K562 (cell line): ENCODE results near the gene HOXB6. TPM values are rescaled to one million over a fixed set of nuclear protein-coding genes. Genes with fewer than 3 reads are reported as not detected.

Source experiments
- ATAC-seq: fragments of 200-7000 bp; cut with Tn5 transposase; 3 replicates; pipeline ENCODE4 v1.9.1; 2020; ENCODE audit warnings: moderate library complexity
- BruUV-seq: library from RNA; stranded (reverse); fragments of 400-500 nt; replicated peaks from 2 replicates; lab custom pipeline; 2021; lab: Mats Ljungman, UMichigan
- CTCF ChIA-PET: fragments of 300-600 bp; formaldehyde crosslinking; extraction: SDS; loops from one replicate; lab custom pipeline; 2021; ENCODE audit warnings: low intra/inter-chr PET ratio; lab: Yijun Ruan, JAX
- POLR2A ChIA-PET: fragments of 300-600, 350-650 bp; sonication (Branson Sonifier 250); formaldehyde crosslinking; extraction: SDS; loops from one replicate; lab custom pipeline; 2021; ENCODE audit warnings: antibody characterized with exemption, inconsistent platforms; lab: Yijun Ruan, JAX
- DNase-seq, 4 experiments: peaks; one replicate each; pipeline versions ENCODE4 v3.0.0 to v3.0.0-alpha.2; 2011 to 2018; ENCODE audit warnings: low spot score in 3 of 4, mixed read lengths in 3 of 4; ENCODE audit errors: extremely low read depth in 1 of 4
- FAIRE-seq: peaks from 2 replicates; lab custom pipeline; 2011; peaks lifted over from hg19 to GRCh38; lab: Jason Lieb, UNC
- H2AFZ ChIP-seq: 2 replicates; pipeline ENCODE4 v1.6.0; 2011; ENCODE audit warnings: low read depth, low read length, control low read depth, inconsistent platforms
- H3K27ac ChIP-seq: fragments of 200-600 bp; 3 replicates; pipeline ENCODE4 v1.8.0; 2011; ENCODE audit warnings: low read depth, mild to moderate bottlenecking, control low read depth, inconsistent platforms, low read length, moderate library complexity, mixed read lengths; ENCODE audit errors: extremely low read depth
- H3K27me3 ChIP-seq, 2 experiments: fragments of 300-600 bp in 1 of 2; 2 replicates in 1 of 2; 3 replicates in 1 of 2; pipeline versions ENCODE4 v1.6.0 to v1.8.0; 2011; ENCODE audit warnings: inconsistent platforms in 2 of 2, low read length in 2 of 2, mild to moderate bottlenecking in 1 of 2, mixed read lengths in 1 of 2, moderate library complexity in 1 of 2; ENCODE audit not compliant: control insufficient read depth in 2 of 2, insufficient read depth in 2 of 2
- H3K36me3 ChIP-seq: fragments of 300-600 bp; 3 replicates; pipeline ENCODE4 v1.8.0; 2011; ENCODE audit warnings: mild to moderate bottlenecking, low read length, inconsistent platforms; ENCODE audit not compliant: control insufficient read depth, insufficient read depth
- H3K4me1 ChIP-seq, 2 experiments: fragments of 200-600 bp in 1 of 2; replicated peaks in 1 of 2; 2 replicates in 1 of 2; 3 replicates in 1 of 2; pipeline versions ENCODE4 v1.5.1 to v1.8.0; 2011; ENCODE audit warnings: inconsistent platforms in 2 of 2, low read length in 2 of 2, mild to moderate bottlenecking in 1 of 2, mixed read lengths in 1 of 2, moderate library complexity in 1 of 2; ENCODE audit not compliant: control insufficient read depth in 2 of 2, insufficient read depth in 2 of 2
- H3K4me2 ChIP-seq: 2 replicates; pipeline ENCODE4 v1.6.1; 2011; ENCODE audit warnings: low read length, control low read depth, inconsistent platforms, mixed read lengths; ENCODE audit not compliant: insufficient read depth
- H3K4me3 ChIP-seq: fragments of 200-600 bp; sonication (generic), shearing (Covaris generic); 2 replicates; pipeline ENCODE4 v1.5.1; 2016; ENCODE audit warnings: control low read depth, inconsistent platforms
- H3K79me2 ChIP-seq: fragments of 200-600 bp; 3 replicates; pipeline ENCODE4 v1.8.0; 2011; ENCODE audit warnings: low read length, inconsistent platforms; ENCODE audit not compliant: control insufficient read depth, insufficient read depth
- H3K9ac ChIP-seq, 2 experiments: 2 replicates each; pipeline versions ENCODE4 v1.6.0 to v1.6.1; 2011; ENCODE audit warnings: low read depth in 2 of 2, low read length in 2 of 2, control low read depth in 1 of 2, inconsistent platforms in 1 of 2, mild to moderate bottlenecking in 1 of 2, mixed read lengths in 1 of 2; ENCODE audit not compliant: insufficient read depth in 1 of 2
- H3K9me1 ChIP-seq: one replicate; pipeline ENCODE4 v1.6.0; 2011; ENCODE audit warnings: inconsistent platforms, mild to moderate bottlenecking, low read length, moderate library complexity; ENCODE audit not compliant: control insufficient read depth, insufficient read depth
- H3K9me3 ChIP-seq: replicated peaks from 2 replicates; pipeline ENCODE4 v1.5.1; 2011; ENCODE audit warnings: low read depth, low read length, inconsistent platforms; ENCODE audit not compliant: control insufficient read depth, insufficient read depth
- H4K20me1 ChIP-seq: replicated peaks from 2 replicates; pipeline ENCODE4 v1.6.1; 2011; ENCODE audit warnings: low read length, inconsistent platforms, mixed read lengths; ENCODE audit not compliant: control insufficient read depth, insufficient read depth
- CCNT2 ChIP-seq: IDR thresholded peaks from 2 replicates; pipeline ENCODE4 v1.6.1; 2011; ENCODE audit warnings: borderline replicate concordance, low read depth, mild to moderate bottlenecking, moderate library complexity, mixed read lengths, low read length; ENCODE audit not compliant: insufficient read length; ENCODE audit errors: extremely low read depth
- GATA2 ChIP-seq: sonication (generic); formaldehyde crosslinking; IDR thresholded peaks from 2 replicates; pipeline ENCODE4 v1.4.0; 2020; ENCODE audit warnings: mild to moderate bottlenecking, missing genetic modification reagents
- HDAC8 ChIP-seq: fragments of 450-650 bp; IDR thresholded peaks from 2 replicates; pipeline ENCODE4 v1.6.1; 2016; ENCODE audit warnings: mild to moderate bottlenecking, missing genetic modification characterization, moderate library complexity, missing compliant biosample characterization
- KDM4B ChIP-seq, 2 experiments: fragments of 450-650 bp in 1 of 2; sonication (generic) in 1 of 2; IDR thresholded peaks; 2 replicates each; pipeline ENCODE4 v1.6.1; 2016 to 2017; ENCODE audit warnings: borderline replicate concordance in 2 of 2, antibody characterized with exemption in 1 of 2, low read depth in 1 of 2, mild to moderate bottlenecking in 1 of 2
- NBN ChIP-seq: fragments of 450-650 bp; IDR thresholded peaks from 2 replicates; pipeline ENCODE4 v1.6.1; 2016; ENCODE audit warnings: low read depth, mild to moderate bottlenecking
- NFRKB ChIP-seq: fragments of 450-650 bp; IDR thresholded peaks from 2 replicates; pipeline ENCODE4 v1.6.1; 2016; ENCODE audit warnings: low read depth
- NR2C1 ChIP-seq, 2 experiments: fragments of 450-650 bp; IDR thresholded peaks; 2 replicates each; pipeline ENCODE4 v1.6.1; 2017; ENCODE audit warnings: mild to moderate bottlenecking in 2 of 2, antibody characterized with exemption in 1 of 2, inconsistent platforms in 1 of 2, missing compliant biosample characterization in 1 of 2, missing genetic modification characterization in 1 of 2
- RBBP5 ChIP-seq: fragments of 200-600 bp; sonication (generic); IDR thresholded peaks from 2 replicates; pipeline ENCODE4 v1.6.1; 2012; ENCODE audit warnings: borderline replicate concordance, mild to moderate bottlenecking, low read length, control low read depth, inconsistent platforms; ENCODE audit not compliant: insufficient read depth, poor library complexity, severe bottlenecking
- SIN3B ChIP-seq: fragments of 450-650 bp; IDR thresholded peaks from 2 replicates; pipeline ENCODE4 v1.6.1; 2017; ENCODE audit warnings: low read depth, mild to moderate bottlenecking, moderate library complexity
- SMAD4 ChIP-seq: fragments of 250-450 bp; sonication (Bioruptor Pico); conservative IDR thresholded peaks from 2 replicates; pipeline ENCODE4 v1.8.0; 2021; ENCODE audit warnings: inconsistent platforms, mild to moderate bottlenecking, moderate library complexity
- TGIF2 ChIP-seq: sonication (generic); formaldehyde crosslinking; IDR thresholded peaks from 2 replicates; pipeline ENCODE4 v1.8.1; 2022; ENCODE audit warnings: mild to moderate bottlenecking, missing genetic modification reagents, moderate library complexity
- ZC3H4 ChIP-seq: sonication (generic); formaldehyde crosslinking; IDR thresholded peaks from 2 replicates; pipeline ENCODE4 v1.9.0; 2021; ENCODE audit warnings: missing genetic modification reagents, borderline replicate concordance
- ZNF124 ChIP-seq: sonication (generic); formaldehyde crosslinking; IDR thresholded peaks from 2 replicates; pipeline ENCODE4 v1.8.1; 2022; ENCODE audit warnings: missing genetic modification reagents
- ZNF224 ChIP-seq: sonication (generic); formaldehyde crosslinking; IDR thresholded peaks from 2 replicates; pipeline ENCODE4 v1.8.0; 2022; ENCODE audit warnings: mild to moderate bottlenecking, missing genetic modification reagents
- ZNF384 ChIP-seq: IDR thresholded peaks from 2 replicates; pipeline ENCODE4 v1.6.1; 2012; ENCODE audit warnings: low read depth, low read length, improper control_type of control experiment
- ZNF75A ChIP-seq: fragments of 450-650 bp; formaldehyde crosslinking; IDR thresholded peaks from 2 replicates; pipeline ENCODE4 v1.4.0; 2020; ENCODE audit warnings: mild to moderate bottlenecking
- WGBS: fragments of 100-300 bp; shearing (Covaris generic); methylation state at CpG from one replicate; pipeline ENCODE4 v1.1.6; 2016; ENCODE audit warnings: low coverage, mixed read lengths; ENCODE audit not compliant: insufficient coverage; ENCODE audit errors: missing lambda C conversion rate; 5-methylcytosine and 5-hydroxymethylcytosine counted together
- in situ Hi-C: fragments of 300-500 bp; cut with MboI; formaldehyde crosslinking; loops from 4 replicates; pipeline ENCODE4 v1.15.0; 2018; ENCODE audit warnings: inconsistent platforms, mixed read lengths
- intact Hi-C: fragments of 100-400 bp; cut with micrococcal nuclease; formaldehyde crosslinking; loops from 2 replicates; pipeline ENCODE4 v1.14.2; 2022
- polyA plus RNA-seq, 8 experiments: library from polyadenylated mRNA; depleted of rRNA in 4 of 8; stranded (reverse) in 5 of 8; unstranded in 3 of 8; fragments of >200 nt; fragmentation: Nextera tagmentation in 2 of 8; fragmentation: Illumina TruSeq in 1 of 8; extraction: Ambion mirVana in 2 of 8; extraction: Trizol in 1 of 8; gene quantifications; 2 replicates each; pipeline versions ENCODE4 v1.2.1 to v1.2.3, GENCODE V29; 2011 to 2014; ENCODE audit warnings: inconsistent platforms in 1 of 8, missing spikeins in 1 of 8
- total RNA-seq, 7 experiments: library from RNA; depleted of rRNA in 6 of 7; stranded (reverse); fragments of >200 nt in 6 of 7; fragmentation: Illumina TruSeq in 2 of 7; extraction: Trizol in 2 of 7; gene quantifications; 2 replicates each; pipeline versions ENCODE4 v1.2.1 to v1.2.3, GENCODE V29; 2011 to 2021; ENCODE audit warnings: low replicate concordance in 1 of 7
- TF ChIP-seq, protein P1 (sequence below): IDR thresholded peaks from 2 replicates; pipeline ENCODE4 v1.6.1; 2012; ENCODE audit warnings: low read depth, low read length, improper control_type of control experiment, borderline replicate concordance
- TF ChIP-seq, protein P2 (sequence below): fragments of 250-450 bp; sonication (Bioruptor Pico); IDR thresholded peaks from 2 replicates; pipeline ENCODE4 v1.5.1; 2021; ENCODE audit warnings: mild to moderate bottlenecking

The HOXB6 gene
- total and polyA plus RNA-seq, 9 of the 15 experiments (the other 6 are each of a cell fraction or from before 2014, with no cell fraction given) = 1.2 to 14.8 (median 4.9) TPM

DNA sequence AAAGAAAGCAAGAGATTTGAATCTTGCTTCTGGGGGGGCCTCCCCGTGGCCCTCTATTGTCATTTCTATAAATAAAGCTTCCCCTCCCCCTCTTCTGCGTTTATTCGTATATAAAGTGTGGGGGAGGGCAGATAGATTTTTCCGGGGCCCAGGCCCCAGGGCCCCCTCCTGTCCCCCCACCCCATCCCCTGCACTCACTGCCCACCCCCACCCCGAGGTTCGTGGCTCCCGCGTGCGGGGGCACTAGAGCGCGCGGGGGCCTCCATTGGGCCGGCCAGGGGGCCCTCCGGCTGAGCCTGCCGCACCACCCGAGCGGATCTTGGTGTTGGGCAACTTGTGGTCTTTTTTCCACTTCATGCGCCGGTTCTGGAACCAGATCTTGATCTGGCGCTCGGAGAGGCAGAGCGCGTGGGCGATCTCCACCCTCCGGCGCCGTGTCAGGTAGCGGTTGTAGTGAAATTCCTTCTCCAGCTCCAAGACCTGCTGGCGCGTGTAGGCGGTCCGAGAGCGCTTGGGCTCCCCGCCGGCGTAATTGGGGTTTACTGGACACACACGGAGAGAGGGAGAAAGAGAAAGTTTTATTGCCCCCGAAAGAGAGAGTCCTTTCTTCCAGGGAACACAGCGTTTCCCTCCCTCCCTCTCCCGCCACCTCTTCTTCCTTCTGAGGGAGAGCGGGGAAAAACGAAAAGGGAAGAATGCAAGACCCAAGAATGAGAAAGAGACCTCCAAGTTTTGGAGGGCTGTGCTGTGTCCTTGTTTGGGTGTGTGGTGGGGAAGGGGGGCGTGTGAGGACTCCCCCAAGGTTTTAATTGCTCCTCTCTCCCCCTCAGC lies 28.1 kb downstream of the HOXB6 start:
- peak overlapping the region; percentile 93 for H3K4me2 ChIP-seq
- POLR2A ChIA-PET = interaction anchor here (0.9 to 1.2 kb wide), 4 partner anchors 13 to 163 kb away, joined by 3 read pairs; no protein-coding TSS in a partner anchor
- H3K27me3 ChIP-seq = no peaks in the 10 kb centered on the region
- peak; percentile 21 for ATAC-seq
- peak; percentile 63 to 82 (median 74) for DNase-seq
- in situ Hi-C loops (no loop called here), intact Hi-C loops (no loop called here)
- BruUV-seq = no TSS peak
- peaks cover 98% of the 10 kb centered on the region for H3K79me2 ChIP-seq
- WGBS = 2% methylated on average over 28 of the region's 43 CpGs
- H3K9ac ChIP-seq = peak overlapping the region; percentile 95 to 97
- H3K9me3 ChIP-seq = no peaks in the 10 kb centered on the region
- H3K4me3 ChIP-seq = peak overlapping the region; percentile 71
- peaks cover 46% of the 10 kb centered on the region for H3K36me3 ChIP-seq
- no peaks in the 10 kb centered on the region for H4K20me1 ChIP-seq
- FAIRE-seq = peak; percentile 57
- peak overlapping the region; percentile 27; the same call in 1 of the 2 replicates for H2AFZ ChIP-seq
- CTCF ChIA-PET = no interaction called here
- peak overlapping the region; percentile 95 for H3K27ac ChIP-seq
- peaks cover 36 to 57% of the 10 kb centered on the region in 2 experiments for H3K4me1 ChIP-seq
- no peaks in the 10 kb centered on the region for H3K9me1 ChIP-seq
- TF ChIP-seq, protein P1, sequence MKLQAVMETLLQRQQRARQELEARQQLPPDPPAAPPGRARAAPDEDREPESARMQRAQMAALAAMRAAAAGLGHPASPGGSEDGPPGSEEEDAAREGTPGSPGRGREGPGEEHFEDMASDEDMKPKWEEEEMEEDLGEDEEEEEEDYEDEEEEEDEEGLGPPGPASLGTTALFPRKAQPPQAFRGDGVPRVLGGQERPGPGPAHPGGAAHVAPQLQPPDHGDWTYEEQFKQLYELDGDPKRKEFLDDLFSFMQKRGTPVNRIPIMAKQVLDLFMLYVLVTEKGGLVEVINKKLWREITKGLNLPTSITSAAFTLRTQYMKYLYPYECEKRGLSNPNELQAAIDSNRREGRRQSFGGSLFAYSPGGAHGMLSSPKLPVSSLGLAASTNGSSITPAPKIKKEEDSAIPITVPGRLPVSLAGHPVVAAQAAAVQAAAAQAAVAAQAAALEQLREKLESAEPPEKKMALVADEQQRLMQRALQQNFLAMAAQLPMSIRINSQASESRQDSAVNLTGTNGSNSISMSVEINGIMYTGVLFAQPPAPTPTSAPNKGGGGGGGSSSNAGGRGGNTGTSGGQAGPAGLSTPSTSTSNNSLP = no peak
- TF ChIP-seq NBN (no peak), ZNF384 (no peak), GATA2 (CRISPR knock-in tag) (no peak; the same call in 1 of the 2 replicates), RBBP5 (peak; percentile 2), NFRKB (no peak; the same call in none of the 2 replicates), ZNF75A (no peak), SIN3B (no peak), TGIF2 (CRISPR knock-in tag) (no peak), HDAC8 (tag) (no peak), KDM4B (IDR thresholded peaks at IDR 0.05; ENCODE audit: borderline replicate concordance in 2 of 2, low read depth in 1 of 2) (no peak), SMAD4 (CRISPR knock-in tag) (peak; percentile 33), ZNF124 (CRISPR knock-in tag) (no peak), ZNF224 (CRISPR knock-in tag) (no peak), NR2C1 (IDR thresholded peaks at IDR 0.05) (no peak), NR2C1 (tag; IDR thresholded peaks at IDR 0.05) (no peak), ZC3H4 (0 out of 2 replicates have a peak, but pooled peaks have one; percentile 42), CCNT2 (peak; percentile 63)
- TF ChIP-seq, protein P2, sequence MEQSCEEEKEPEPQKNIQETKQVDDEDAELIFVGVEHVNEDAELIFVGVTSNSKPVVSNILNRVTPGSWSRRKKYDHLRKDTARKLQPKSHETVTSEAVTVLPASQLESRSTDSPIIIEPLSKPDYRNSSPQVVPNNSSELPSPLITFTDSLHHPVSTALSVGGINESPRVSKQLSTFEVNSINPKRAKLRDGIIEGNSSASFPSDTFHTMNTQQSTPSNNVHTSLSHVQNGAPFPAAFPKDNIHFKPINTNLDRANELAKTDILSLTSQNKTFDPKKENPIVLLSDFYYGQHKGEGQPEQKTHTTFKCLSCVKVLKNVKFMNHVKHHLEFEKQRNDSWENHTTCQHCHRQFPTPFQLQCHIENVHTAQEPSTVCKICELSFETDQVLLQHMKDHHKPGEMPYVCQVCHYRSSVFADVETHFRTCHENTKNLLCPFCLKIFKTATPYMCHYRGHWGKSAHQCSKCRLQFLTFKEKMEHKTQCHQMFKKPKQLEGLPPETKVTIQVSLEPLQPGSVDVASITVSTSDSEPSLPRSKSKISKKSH (CRISPR knock-in tag) = no peak
